ENCODE measurements around the gene RBM38.

RBM38 gene

GRCh38 chr20:57404006-57404405 lies 12.8 kb downstream of the RBM38 start:
- no peak for DNase-seq

GRCh38 chr20:57404419-57405072 lies 13.3 kb downstream of the RBM38 start:
- no peak for DNase-seq

GRCh38 chr20:57405236-57406016 lies 14.2 kb downstream of the RBM38 start:
- no peak for DNase-seq

GRCh38 chr20:57407541-57407956 lies 16.4 kb downstream of the RBM38 start:
- DNase-seq: no peak

GRCh38 chr20:57408131-57408530 lies 16.9 kb downstream of the RBM38 start:
- no peak for DNase-seq

GRCh38 chr20:57408536-57409233 lies 17.5 kb downstream of the RBM38 start:
- no peak for DNase-seq

- no peak for DNase-seq
Measured at GRCh38 chr20:57409316-57409671, 18.1 kb downstream of the RBM38 start.

- no peak for DNase-seq
Measured at GRCh38 chr20:57409672-57410397, 18.6 kb downstream of the RBM38 start.

- DNase-seq: no peak
Measured at GRCh38 chr20:57410398-57410920, 19.3 kb downstream of the RBM38 start.

GRCh38 chr20:57410924-57411323 lies 19.7 kb downstream of the RBM38 start:
- DNase-seq: no peak

GRCh38 chr20:57411406-57412283 lies 20.4 kb downstream of the RBM38 start:
- DNase-seq: no peak

GRCh38 chr20:57412347-57413029 lies 21.3 kb downstream of the RBM38 start:
- DNase-seq: no peak

- DNase-seq: no peak
Measured at GRCh38 chr20:57413986-57414385, 22.8 kb downstream of the RBM38 start.

GRCh38 chr20:57414867-57415592 lies 23.8 kb downstream of the RBM38 start:
- DNase-seq: no peak

GRCh38 chr20:57415771-57416170 lies 24.6 kb downstream of the RBM38 start:
- DNase-seq: no peak

GRCh38 chr20:57416296-57417022 lies 25.3 kb downstream of the RBM38 start:
- DNase-seq: no peak

- no peak for DNase-seq
Measured at GRCh38 chr20:57417051-57417689, 26.0 kb downstream of the RBM38 start.

- no peak for DNase-seq
Measured at GRCh38 chr20:57417830-57418780, 26.9 kb downstream of the RBM38 start.
